ENCODE data around the gene GPR152. TPM values are rescaled to one million over a fixed set of nuclear protein-coding genes. Genes with fewer than 3 reads are reported as not detected.

GPR152 gene, protein sequence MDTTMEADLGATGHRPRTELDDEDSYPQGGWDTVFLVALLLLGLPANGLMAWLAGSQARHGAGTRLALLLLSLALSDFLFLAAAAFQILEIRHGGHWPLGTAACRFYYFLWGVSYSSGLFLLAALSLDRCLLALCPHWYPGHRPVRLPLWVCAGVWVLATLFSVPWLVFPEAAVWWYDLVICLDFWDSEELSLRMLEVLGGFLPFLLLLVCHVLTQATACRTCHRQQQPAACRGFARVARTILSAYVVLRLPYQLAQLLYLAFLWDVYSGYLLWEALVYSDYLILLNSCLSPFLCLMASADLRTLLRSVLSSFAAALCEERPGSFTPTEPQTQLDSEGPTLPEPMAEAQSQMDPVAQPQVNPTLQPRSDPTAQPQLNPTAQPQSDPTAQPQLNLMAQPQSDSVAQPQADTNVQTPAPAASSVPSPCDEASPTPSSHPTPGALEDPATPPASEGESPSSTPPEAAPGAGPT
- 0.08 TPM in 1 of 5 replicates, not detected in the others for total RNA-seq (2022; extraction: Qiagen RNA extraction; ENCODE audit: low read depth)

GRCh38 chr11:67452141-67452952 lies at the start of gene GPR152:
Gene GPR152, minus strand, starts transcription at chr11:67452729. Its CDS starts 5 bp downstream, at chr11:67452724.

GRCh38 chr11:67482827-67483798 lies 30.6 kb upstream of the GPR152 start, which contains the start of gene AIP:
Gene AIP, plus strand, starts transcription at chr11:67483026. Its CDS starts 133 bp downstream, at chr11:67483159.

DNA sequence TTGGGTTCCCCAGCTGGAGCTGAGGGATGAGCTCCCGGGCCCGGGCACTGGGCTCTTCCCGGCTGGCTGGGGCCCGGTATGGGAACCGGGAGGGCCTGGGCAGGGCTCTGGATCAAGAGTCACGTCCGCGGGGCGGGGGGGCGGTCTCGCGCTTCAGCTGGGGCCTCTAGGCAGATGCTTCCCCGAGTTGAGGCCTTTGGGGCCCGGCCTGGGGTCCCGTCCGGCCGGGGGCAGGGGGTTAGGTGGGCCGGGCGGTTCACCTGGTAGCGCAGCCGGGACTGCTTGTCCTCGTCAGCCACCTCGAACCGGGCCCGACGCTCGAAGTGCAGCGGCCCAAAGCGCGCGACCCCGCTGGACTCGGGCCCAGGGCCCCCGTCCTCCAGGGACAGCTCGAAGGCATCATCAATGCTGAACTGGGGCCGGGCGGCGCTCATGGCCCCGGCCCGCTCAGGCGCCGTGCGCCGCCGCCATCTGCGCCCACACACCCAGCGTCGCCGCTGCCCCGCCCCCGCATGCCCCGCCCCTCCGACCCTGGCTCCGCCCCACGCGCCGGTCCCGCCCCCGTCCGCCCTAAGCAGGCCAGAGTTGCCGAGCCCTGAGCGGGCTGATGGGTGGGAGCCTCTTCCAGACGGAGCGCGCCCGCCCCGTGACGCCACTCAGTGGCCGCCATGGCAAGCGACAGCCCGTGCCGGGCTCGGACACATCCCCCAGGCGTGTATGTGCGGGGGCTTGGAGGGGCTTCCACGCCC lies 16.4 kb upstream of the GPR152 start, which contains the start of gene TMEM134:
Gene TMEM134, minus strand, starts transcription at position 493 of the 749 bp plus-strand sequence. Its CDS starts 59 bp downstream, at position 434.

DNA sequence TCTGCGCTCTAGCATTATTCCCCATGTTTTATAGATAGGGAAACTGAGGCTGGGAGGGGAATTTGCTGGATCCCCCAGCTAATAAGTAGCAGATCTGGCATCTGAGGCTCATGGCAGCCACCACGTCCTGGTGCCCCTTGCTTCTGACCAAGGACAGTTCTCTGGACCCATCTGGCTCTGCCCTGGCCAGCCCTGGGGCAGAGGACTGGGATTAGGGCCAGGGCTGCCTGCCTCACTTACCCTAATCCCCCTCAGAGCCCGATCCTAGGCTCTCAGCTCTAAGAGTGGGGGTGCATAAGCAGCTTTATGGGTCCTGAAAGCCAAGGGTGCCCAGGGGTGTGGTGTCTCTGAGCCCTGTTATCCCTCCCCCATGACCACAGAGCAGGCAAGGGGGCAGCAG lies 2.5 kb upstream of the GPR152 start, which contains the start of gene CABP4:
Gene CABP4, plus strand, starts transcription at position 301 of the 400 bp plus-strand sequence. Its CDS starts 70 bp downstream, at position 371.

DNA sequence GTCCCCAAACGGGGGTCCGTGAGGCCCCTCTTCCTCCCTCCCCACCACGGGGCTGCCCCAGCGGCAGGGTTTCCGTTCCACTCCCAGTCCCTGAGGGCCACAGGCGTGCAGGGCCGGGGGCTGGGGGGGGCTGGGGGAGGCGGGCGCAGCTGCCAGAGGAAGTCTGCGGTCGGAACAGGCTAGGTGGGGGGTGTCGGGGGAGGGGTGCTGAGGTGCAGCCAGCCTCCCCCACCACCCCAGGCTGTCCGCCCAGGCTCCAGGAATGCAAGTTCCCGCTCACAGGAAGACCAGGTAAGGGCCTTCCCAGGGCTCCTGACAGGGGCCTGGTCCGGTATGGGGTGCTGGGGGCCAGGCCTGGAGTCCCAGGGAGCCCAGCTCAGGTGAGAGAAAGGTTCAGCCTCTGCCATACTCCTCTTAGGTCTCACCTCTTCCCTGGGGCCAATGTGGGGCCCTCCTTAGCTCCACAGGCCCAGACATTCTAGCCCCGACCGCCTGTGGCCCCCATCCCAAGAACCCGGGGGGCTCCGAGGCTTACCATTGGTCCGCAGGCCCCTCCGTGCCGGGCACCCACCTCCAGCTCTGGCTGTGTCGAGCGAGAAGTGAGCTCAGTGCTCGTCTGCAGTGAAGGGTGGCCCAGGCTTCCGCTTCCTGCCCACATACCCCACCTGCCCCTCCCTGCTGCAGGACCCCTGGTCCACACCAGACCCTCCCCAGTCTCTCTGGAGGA lies 15.3 kb downstream of the GPR152 start, which contains the start of gene PTPRCAP:
Gene PTPRCAP, minus strand, starts transcription at position 601 of the 727 bp plus-strand sequence. Its CDS starts 63 bp downstream, at position 538.

DNA sequence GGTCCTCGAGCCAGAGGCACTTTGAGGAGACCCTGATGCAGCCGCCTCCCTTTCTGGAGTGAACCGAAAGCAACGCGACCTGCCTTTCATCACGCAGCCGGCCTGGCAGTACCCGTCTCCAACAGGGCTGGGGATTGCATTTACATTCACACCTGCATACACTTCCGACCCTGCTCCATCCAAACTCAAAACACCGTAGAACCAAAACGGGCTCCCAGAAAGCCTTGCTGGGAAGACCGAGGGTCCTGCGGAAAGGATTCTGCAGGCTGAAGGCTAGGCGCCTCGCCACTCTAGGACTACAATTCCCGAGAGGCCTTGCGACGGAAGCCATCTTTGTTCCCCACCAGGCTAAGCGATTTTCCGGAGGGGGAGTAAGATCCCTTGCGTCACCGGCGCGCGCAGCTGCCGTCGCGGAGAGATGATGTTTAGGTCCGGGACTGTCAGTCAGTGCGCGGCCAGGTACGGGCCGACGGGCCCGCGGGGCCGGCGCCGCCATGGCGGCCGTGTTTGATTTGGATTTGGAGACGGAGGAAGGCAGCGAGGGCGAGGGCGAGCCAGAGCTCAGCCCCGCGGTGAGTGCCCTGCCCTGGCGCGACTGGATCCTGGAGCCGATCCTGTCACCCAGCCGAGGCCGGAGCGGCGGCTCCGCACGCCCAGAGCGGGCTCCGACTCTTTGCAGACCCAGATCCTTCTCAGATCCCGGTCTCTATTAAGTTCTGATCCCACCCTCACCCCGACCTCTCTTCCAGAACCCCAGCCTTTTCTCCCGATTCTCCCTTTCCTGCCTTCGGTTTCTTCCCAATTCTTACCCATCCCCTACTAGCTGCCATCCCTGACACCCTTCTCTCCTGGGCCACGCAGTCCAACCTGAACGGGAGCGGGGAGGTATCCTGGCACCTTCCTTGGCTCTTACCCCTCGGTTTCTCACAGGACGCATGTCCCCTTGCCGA lies 24.2 kb downstream of the GPR152 start, which contains the start of gene RPS6KB2:
Gene RPS6KB2, plus strand, starts transcription at position 443 of the 950 bp plus-strand sequence. Its CDS starts 52 bp downstream, at position 495.

DNA sequence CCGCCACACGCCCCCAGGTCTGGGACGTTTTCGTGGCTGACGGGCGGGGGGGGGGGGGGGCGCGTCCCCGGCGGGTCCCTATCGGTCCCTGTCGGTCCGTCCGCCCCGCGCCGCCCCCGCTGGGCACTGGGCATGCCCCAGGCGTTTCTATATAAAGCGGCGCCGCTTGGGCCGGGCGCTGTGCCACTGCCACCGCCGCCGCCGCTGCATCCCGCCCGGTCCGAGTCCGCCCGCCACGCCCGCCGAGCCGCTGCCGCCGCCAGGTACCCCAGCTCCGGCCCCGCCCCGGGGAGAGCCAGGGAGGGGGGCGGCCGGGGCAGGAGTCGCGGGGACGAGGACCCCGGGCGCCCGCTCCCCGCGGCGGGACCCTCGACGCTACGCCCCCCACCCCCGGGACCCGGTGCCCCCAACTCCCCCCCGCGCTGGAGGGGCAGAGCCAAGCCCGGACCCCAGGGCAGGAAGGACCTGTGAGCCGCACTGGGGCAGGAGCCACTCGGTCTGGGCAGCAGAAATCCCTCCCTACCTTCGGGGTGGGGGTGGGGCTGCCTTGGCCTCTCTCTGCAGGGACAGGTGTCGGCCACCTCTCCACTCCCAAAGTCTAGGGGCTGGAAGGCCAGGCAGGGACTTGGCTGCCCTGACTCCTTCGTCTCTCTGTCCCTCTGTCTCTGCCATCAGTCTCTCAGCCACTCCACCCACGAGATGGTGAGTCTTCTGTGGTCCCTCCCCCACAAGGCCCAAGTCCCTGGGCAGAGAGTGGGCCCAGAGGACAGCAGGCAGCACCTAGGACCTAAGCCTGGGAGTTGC lies 36.8 kb downstream of the GPR152 start, which contains the start of gene CARNS1:
Gene CARNS1, plus strand, starts transcription at position 178 of the 804 bp plus-strand sequence. Its CDS starts 522 bp downstream, at position 700.

DNA sequence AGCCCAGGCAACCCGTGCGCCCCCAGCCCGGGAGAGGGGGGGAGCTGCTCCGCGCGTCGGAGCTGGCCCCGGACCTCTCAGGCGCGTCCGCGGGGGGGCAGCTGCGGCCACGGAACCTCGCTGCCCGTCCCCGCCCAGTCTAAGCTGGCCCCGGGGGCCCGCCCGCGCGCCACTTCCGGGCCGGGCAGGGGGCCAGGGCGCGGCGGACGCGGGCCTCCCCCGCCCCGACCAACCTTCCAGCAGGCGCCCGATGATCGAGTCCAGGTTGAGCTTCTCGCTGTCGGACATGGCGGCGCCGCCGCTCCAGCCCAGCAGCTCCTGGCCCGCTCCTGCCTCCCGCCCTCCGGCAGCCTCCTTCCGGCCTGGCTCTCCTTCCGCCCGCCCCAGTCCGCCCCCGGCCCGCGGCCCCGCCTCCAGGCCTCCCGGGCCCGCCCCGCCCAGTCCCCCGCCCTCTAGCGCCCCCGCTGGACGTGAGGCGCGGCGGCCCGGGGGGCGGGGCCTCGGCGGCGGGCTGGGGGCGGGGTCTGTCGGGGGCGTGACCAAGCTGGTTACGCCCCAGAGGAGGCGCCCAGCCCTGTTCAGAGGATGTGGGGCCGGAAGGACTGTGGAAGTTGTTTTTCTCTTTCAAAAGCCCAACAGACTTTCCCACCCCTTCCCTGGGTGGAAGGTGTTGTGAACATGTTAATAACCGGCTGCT lies 50.9 kb downstream of the GPR152 start, which contains the start of gene PPP1CA:
Gene PPP1CA, minus strand, starts transcription at position 364 of the 697 bp plus-strand sequence. Its CDS starts 76 bp downstream, at position 288.

Other genes starting within 250 kb of the GPR152 start
- gene GRK2, start 186.3 kb downstream of the GPR152 start, total RNA-seq (2022; extraction: Qiagen RNA extraction; ENCODE audit: low read depth) = 26.2 to 41.9 TPM (median 37.9 TPM) in 5 replicates
- gene ANKRD13D, start 163.4 kb downstream of the GPR152 start, total RNA-seq (2022; extraction: Qiagen RNA extraction; ENCODE audit: low read depth) = 18.9 to 30.0 TPM (median 26.2 TPM) in 5 replicates
- 14.9 to 26.6 TPM (median 24.6 TPM) in 5 replicates for gene SSH3, start 149.2 kb downstream of the GPR152 start, total RNA-seq (2022; extraction: Qiagen RNA extraction; ENCODE audit: low read depth)
- 196 to 260 TPM (median 237 TPM) in 5 replicates for gene POLD4, start 99.2 kb downstream of the GPR152 start, total RNA-seq (2022; extraction: Qiagen RNA extraction; ENCODE audit: low read depth)
- 40.0 to 52.6 TPM (median 45.1 TPM) in 5 replicates for gene CLCF1, start 79.1 kb downstream of the GPR152 start, total RNA-seq (2022; extraction: Qiagen RNA extraction; ENCODE audit: low read depth)
- 21.5 to 36.9 TPM (median 32.9 TPM) in 5 replicates for gene RAD9A, start 60.7 kb downstream of the GPR152 start, total RNA-seq (2022; extraction: Qiagen RNA extraction; ENCODE audit: low read depth)
- gene PPP1CA, start 50.9 kb downstream of the GPR152 start, total RNA-seq (2022; extraction: Qiagen RNA extraction; ENCODE audit: low read depth) = 270 to 307 TPM (median 296 TPM) in 5 replicates
- 0.13 to 0.17 TPM (median 0.14 TPM) in 4 of 5 replicates, not detected in the other for gene TBC1D10C, start 48.6 kb downstream of the GPR152 start, total RNA-seq (2022; extraction: Qiagen RNA extraction; ENCODE audit: low read depth)
- gene CARNS1, start 37.1 kb downstream of the GPR152 start, total RNA-seq (2022; extraction: Qiagen RNA extraction; ENCODE audit: low read depth) = 0.08 to 0.20 TPM (median 0.13 TPM) in 5 replicates
- gene RPS6KB2, start 24.2 kb downstream of the GPR152 start, total RNA-seq (2022; extraction: Qiagen RNA extraction; ENCODE audit: low read depth) = 39.7 to 51.6 TPM (median 50.4 TPM) in 5 replicates
- 0.22 to 0.33 TPM (median 0.30 TPM) in 5 replicates for gene PTPRCAP, start 15.0 kb downstream of the GPR152 start, total RNA-seq (2022; extraction: Qiagen RNA extraction; ENCODE audit: low read depth)
- 45.4 to 58.5 TPM (median 55.9 TPM) in 5 replicates for gene CORO1B, start 9.3 kb downstream of the GPR152 start, total RNA-seq (2022; extraction: Qiagen RNA extraction; ENCODE audit: low read depth)
- not detected in 5 replicates for gene CABP4, start 2.6 kb upstream of the GPR152 start, total RNA-seq (2022; extraction: Qiagen RNA extraction; ENCODE audit: low read depth)
- gene TMEM134, start 16.5 kb upstream of the GPR152 start, total RNA-seq (2022; extraction: Qiagen RNA extraction; ENCODE audit: low read depth) = 40.8 to 73.9 TPM (median 62.8 TPM) in 5 replicates
- 42.9 to 51.5 TPM (median 47.9 TPM) in 5 replicates for gene AIP, start 30.3 kb upstream of the GPR152 start, total RNA-seq (2022; extraction: Qiagen RNA extraction; ENCODE audit: low read depth)
- 30.3 to 60.6 TPM (median 48.4 TPM) in 5 replicates for gene PITPNM1, start 52.6 kb upstream of the GPR152 start, total RNA-seq (2022; extraction: Qiagen RNA extraction; ENCODE audit: low read depth)
- gene CDK2AP2, start 55.4 kb upstream of the GPR152 start, total RNA-seq (2022; extraction: Qiagen RNA extraction; ENCODE audit: low read depth) = 60.3 to 99.6 TPM (median 91.5 TPM) in 5 replicates
- gene CABP2, start 70.7 kb upstream of the GPR152 start, total RNA-seq (2022; extraction: Qiagen RNA extraction; ENCODE audit: low read depth) = not detected in 5 replicates
- gene GSTP1, start 131.1 kb upstream of the GPR152 start, total RNA-seq (2022; extraction: Qiagen RNA extraction; ENCODE audit: low read depth) = 1,410 to 1,790 TPM (median 1,699 TPM) in 5 replicates
- 131 to 152 TPM (median 143 TPM) in 5 replicates for gene NDUFV1, start 154.2 kb upstream of the GPR152 start, total RNA-seq (2022; extraction: Qiagen RNA extraction; ENCODE audit: low read depth)
- 7.1 to 14.7 TPM (median 12.2 TPM) in 5 replicates for gene NUDT8, start 177.2 kb upstream of the GPR152 start, total RNA-seq (2022; extraction: Qiagen RNA extraction; ENCODE audit: low read depth)
- not detected in 5 replicates for gene TBX10, start 187.0 kb upstream of the GPR152 start, total RNA-seq (2022; extraction: Qiagen RNA extraction; ENCODE audit: low read depth)
- 0.62 to 2.0 TPM (median 1.2 TPM) in 5 replicates for gene ACY3, start 198.0 kb upstream of the GPR152 start, total RNA-seq (2022; extraction: Qiagen RNA extraction; ENCODE audit: low read depth)
- gene ALDH3B2, start 221.9 kb upstream of the GPR152 start, total RNA-seq (2022; extraction: Qiagen RNA extraction; ENCODE audit: low read depth) = not detected in 5 replicates

Data from A549 treated with RU486 at 1 μM for 4 hours (cell line).